Measurements from ENCODE around the gene ELP6. TPM values are rescaled to one million over a fixed set of nuclear protein-coding genes. Genes with fewer than 3 reads are reported as not detected.

ELP6 gene
- total and polyA plus RNA-seq, 9 of the 15 experiments (the other 6 are each of a cell fraction or from before 2014, with no cell fraction given), result 76.9 to 198 (median 83.3) TPM

DNA sequence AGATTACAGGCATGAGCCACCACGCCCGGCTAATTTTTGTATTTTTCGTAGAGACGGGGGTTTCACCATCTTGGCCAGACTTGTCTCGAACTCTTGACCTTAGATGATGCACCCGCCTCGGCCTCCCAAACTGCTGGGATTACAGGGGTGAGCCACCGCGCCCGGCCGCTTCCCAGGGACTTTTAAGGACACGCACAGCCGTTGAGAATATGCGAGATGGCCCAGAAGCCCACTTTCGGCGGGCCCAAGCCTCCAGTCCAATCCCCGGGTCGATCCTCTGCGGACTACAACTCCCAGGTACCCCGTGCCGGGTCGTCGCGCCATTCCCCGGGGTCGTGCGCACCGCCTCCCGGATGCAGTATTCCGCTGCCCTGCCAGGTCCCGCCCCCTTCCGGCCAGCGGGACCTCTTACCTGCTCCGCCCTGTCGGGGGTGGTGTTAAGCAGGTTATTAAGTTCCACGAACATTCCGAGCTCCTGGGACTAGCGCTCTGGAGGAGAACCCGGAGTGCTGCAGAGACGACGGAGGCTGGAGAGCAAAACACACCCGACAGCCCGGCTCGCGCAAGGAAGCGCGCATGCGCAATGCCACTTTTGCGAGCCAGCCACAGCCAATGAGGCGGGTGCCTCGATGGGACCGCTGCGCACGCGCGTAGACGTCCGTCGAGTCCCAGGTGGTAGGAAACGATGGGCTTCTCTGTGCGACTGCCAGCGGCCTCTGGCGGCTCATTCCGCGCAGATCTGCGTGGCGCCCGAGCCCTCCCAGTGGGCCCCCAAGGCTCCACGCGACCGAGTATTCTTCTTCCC, at the start of gene ELP6 (continued):
- TF ChIP-seq, protein P1, sequence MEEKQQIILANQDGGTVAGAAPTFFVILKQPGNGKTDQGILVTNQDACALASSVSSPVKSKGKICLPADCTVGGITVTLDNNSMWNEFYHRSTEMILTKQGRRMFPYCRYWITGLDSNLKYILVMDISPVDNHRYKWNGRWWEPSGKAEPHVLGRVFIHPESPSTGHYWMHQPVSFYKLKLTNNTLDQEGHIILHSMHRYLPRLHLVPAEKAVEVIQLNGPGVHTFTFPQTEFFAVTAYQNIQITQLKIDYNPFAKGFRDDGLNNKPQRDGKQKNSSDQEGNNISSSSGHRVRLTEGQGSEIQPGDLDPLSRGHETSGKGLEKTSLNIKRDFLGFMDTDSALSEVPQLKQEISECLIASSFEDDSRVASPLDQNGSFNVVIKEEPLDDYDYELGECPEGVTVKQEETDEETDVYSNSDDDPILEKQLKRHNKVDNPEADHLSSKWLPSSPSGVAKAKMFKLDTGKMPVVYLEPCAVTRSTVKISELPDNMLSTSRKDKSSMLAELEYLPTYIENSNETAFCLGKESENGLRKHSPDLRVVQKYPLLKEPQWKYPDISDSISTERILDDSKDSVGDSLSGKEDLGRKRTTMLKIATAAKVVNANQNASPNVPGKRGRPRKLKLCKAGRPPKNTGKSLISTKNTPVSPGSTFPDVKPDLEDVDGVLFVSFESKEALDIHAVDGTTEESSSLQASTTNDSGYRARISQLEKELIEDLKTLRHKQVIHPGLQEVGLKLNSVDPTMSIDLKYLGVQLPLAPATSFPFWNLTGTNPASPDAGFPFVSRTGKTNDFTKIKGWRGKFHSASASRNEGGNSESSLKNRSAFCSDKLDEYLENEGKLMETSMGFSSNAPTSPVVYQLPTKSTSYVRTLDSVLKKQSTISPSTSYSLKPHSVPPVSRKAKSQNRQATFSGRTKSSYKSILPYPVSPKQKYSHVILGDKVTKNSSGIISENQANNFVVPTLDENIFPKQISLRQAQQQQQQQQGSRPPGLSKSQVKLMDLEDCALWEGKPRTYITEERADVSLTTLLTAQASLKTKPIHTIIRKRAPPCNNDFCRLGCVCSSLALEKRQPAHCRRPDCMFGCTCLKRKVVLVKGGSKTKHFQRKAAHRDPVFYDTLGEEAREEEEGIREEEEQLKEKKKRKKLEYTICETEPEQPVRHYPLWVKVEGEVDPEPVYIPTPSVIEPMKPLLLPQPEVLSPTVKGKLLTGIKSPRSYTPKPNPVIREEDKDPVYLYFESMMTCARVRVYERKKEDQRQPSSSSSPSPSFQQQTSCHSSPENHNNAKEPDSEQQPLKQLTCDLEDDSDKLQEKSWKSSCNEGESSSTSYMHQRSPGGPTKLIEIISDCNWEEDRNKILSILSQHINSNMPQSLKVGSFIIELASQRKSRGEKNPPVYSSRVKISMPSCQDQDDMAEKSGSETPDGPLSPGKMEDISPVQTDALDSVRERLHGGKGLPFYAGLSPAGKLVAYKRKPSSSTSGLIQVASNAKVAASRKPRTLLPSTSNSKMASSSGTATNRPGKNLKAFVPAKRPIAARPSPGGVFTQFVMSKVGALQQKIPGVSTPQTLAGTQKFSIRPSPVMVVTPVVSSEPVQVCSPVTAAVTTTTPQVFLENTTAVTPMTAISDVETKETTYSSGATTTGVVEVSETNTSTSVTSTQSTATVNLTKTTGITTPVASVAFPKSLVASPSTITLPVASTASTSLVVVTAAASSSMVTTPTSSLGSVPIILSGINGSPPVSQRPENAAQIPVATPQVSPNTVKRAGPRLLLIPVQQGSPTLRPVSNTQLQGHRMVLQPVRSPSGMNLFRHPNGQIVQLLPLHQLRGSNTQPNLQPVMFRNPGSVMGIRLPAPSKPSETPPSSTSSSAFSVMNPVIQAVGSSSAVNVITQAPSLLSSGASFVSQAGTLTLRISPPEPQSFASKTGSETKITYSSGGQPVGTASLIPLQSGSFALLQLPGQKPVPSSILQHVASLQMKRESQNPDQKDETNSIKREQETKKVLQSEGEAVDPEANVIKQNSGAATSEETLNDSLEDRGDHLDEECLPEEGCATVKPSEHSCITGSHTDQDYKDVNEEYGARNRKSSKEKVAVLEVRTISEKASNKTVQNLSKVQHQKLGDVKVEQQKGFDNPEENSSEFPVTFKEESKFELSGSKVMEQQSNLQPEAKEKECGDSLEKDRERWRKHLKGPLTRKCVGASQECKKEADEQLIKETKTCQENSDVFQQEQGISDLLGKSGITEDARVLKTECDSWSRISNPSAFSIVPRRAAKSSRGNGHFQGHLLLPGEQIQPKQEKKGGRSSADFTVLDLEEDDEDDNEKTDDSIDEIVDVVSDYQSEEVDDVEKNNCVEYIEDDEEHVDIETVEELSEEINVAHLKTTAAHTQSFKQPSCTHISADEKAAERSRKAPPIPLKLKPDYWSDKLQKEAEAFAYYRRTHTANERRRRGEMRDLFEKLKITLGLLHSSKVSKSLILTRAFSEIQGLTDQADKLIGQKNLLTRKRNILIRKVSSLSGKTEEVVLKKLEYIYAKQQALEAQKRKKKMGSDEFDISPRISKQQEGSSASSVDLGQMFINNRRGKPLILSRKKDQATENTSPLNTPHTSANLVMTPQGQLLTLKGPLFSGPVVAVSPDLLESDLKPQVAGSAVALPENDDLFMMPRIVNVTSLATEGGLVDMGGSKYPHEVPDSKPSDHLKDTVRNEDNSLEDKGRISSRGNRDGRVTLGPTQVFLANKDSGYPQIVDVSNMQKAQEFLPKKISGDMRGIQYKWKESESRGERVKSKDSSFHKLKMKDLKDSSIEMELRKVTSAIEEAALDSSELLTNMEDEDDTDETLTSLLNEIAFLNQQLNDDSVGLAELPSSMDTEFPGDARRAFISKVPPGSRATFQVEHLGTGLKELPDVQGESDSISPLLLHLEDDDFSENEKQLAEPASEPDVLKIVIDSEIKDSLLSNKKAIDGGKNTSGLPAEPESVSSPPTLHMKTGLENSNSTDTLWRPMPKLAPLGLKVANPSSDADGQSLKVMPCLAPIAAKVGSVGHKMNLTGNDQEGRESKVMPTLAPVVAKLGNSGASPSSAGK (IDR thresholded peaks at IDR 0.05), result peak; percentile 93
- TF ChIP-seq ETS2 (tag; IDR thresholded peaks at IDR 0.05; ENCODE audit: borderline replicate concordance, poor library complexity, severe bottlenecking) (peak; percentile 44), TAF7 (tag; IDR thresholded peaks at IDR 0.05) (peak; percentile 4; the same call in 1 of the 2 replicates), HNRNPLL (IDR thresholded peaks at IDR 0.05; ENCODE audit: low read depth, low read length, poor library complexity, severe bottlenecking) (peak; percentile 80)
- TF ChIP-seq, protein P2, sequence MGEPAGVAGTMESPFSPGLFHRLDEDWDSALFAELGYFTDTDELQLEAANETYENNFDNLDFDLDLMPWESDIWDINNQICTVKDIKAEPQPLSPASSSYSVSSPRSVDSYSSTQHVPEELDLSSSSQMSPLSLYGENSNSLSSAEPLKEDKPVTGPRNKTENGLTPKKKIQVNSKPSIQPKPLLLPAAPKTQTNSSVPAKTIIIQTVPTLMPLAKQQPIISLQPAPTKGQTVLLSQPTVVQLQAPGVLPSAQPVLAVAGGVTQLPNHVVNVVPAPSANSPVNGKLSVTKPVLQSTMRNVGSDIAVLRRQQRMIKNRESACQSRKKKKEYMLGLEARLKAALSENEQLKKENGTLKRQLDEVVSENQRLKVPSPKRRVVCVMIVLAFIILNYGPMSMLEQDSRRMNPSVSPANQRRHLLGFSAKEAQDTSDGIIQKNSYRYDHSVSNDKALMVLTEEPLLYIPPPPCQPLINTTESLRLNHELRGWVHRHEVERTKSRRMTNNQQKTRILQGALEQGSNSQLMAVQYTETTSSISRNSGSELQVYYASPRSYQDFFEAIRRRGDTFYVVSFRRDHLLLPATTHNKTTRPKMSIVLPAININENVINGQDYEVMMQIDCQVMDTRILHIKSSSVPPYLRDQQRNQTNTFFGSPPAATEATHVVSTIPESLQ (CRISPR knock-in tag; IDR thresholded peaks at IDR 0.05), result peak; percentile 60; the same call in 1 of the 2 replicates
